GM21529 (cell line): ENCODE measurements around the gene CTNNA3.
A peak's percentile ranks its signal among the peaks of the same experiment; 100 is the strongest.

ENCODE experiments used
- ATAC-seq: cut with Tn5 transposase; IDR thresholded peaks from one replicate; pipeline ENCODE4 v1.9.1; 2021; ENCODE audit not compliant: unreplicated experiment

CTNNA3 gene

DNA sequence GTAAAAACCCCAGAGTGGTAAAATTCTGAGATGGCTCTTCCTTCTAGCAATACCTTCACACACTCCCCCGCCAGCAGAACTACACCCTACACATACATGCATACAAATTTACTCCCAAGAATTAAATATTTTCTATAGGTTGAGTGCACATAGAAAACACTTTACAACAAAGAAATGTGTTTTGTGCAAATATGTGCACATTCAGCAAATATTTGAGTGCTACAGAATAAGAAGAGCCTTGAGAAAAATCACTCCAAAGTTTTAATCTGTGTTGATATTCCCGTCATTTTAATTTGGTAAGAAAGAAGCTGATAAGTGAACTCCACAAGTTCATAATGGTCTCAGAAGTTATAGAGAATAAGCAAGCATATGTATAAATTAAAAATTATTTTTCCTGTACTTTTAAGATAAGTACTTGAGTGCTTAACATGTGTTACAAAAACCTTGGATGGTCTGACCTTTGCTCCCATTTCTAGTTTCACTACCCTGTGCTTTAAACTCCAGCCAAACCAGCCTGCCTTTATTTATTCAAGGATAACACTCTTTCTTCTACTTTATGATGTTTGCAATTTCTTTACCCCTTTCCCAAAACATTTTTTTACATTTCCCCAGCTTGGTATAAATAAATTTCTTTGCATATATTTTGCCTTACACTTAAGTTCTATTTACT, 1503.7 kb downstream of the CTNNA3 start:
- no peak for ATAC-seq

DNA sequence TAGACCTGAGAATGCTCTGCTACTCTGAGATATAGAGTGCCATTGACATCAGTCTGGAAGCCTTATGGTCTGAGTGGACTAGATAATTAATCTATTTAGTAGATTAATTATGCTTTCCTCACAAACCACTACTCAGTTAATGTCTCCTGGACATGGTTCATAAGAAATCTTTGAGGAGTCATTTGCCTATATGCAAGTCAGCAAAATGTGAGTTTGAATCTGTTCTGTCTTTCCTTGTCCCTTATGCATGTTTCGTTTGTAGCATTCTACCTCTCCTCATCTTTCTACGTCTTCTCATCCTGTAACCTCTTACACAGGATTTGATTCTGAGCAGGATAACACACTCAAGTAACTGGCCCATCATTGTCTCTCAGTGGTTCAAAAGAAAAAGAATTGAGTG, 1505.6 kb downstream of the CTNNA3 start:
- no peak for ATAC-seq

DNA sequence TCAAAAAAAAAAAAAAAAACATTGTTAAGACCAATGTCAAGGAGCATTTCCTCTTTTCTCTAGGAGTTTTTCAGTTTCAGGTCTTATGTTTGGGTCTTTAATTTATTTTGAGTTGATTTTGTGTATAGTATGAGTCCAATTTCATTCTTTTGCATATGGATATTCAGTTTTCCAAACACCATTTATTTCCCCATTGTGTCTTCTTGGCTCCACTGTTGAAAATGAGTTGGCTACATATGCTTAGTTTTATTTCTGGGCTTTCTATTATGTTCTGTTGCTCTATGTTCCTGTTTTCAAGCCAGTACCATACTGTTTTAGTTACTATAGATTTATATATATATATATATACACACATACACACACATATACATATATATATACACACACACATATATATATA, 1506.7 kb downstream of the CTNNA3 start:
- ATAC-seq, result no peak

DNA sequence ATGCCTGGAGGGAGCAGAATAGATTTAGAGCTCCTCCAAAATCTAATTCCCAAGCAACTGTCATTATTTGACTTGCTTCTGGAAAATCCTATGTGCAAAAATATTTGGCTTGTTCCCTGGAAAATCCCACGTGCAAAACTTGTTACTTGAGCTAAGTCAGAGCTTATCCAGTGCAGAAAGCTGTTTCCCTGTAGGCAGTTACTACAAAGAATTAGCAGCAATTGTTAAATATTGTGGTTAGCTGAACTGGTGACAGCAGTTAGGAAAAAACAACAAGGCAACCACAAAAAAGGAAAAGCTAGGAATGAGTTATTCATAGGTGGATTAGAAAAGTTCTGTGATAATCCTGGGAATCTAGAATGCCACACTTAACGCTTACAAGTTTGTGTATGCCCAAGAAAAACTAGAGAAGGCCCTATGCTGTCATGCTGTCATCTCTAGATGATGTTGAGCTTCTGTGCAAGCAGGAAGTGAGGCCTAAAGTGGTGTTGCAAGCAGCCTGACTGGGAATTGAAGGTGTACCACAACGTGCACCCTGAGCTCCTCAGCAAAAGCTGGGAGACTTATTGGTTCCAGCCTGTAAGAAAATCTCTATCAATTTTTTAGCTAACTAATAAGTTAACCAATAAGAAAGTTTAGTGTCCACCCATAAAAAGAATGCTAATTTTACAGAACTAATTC, 1508.8 kb downstream of the CTNNA3 start:
- no peak for ATAC-seq

- ATAC-seq, result no peak
These were observed 1513.0 kb downstream of the CTNNA3 start for GRCh38 chr10:66183028-66183427.

DNA sequence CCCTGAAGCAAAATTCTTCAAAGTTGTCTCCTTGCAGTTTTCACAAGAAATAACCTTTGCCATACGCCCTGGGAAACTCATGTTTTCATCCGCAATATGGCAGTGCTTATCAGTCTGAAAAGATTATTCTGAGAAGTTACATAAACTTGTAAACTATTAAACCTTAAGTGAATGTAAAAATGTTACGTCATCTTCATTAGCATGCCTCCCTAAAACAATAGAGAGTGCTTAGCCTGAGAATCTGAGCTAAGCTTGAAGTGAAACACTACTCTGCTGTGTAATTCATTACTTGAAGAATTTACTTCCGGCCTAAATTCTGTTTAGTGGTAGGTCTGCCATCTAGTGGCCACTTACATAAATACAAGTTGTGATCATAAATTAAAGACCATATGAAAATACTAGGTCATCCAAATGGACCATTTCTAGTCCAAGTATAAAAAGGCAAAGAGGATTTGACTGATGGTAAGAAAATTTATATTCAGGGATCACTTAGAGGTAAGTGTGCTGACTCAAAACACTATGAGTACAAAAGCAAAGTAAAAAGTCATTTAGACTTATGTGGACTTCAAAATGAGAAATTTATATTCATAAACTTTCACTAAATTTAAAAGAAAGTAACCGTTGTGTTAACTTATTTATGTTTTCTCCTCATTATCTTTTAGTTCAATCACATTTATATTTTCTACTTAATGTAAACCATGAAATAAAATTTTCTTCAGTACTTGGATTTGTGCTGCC, 1515.2 kb downstream of the CTNNA3 start:
- ATAC-seq, result peak; percentile 84

GRCh38 chr10:66180021-66180420, 1516.0 kb downstream of the CTNNA3 start:
- ATAC-seq, result no peak

DNA sequence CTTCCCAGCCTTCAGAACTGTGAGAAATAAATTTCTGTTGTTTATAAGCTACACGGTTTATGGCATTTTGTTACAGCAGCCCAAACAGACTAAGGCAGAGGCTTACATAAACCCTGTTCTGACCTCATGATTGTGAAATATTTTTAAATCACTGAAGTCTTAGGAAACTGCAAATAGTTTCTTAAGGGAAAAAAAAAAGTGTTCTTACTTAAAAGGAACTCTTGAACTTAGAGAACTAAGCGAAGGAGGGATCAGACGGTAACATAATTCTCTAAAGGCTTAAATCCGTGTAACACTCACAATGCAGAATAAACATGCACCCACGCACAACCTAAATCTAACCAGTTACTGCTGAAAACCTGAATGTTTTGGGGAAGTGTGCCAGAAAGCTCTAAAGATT, 1519.2 kb downstream of the CTNNA3 start:
- ATAC-seq, result no peak

- ATAC-seq, result no peak
These were observed 1528.2 kb downstream of the CTNNA3 start for GRCh38 chr10:66167816-66168215.

DNA sequence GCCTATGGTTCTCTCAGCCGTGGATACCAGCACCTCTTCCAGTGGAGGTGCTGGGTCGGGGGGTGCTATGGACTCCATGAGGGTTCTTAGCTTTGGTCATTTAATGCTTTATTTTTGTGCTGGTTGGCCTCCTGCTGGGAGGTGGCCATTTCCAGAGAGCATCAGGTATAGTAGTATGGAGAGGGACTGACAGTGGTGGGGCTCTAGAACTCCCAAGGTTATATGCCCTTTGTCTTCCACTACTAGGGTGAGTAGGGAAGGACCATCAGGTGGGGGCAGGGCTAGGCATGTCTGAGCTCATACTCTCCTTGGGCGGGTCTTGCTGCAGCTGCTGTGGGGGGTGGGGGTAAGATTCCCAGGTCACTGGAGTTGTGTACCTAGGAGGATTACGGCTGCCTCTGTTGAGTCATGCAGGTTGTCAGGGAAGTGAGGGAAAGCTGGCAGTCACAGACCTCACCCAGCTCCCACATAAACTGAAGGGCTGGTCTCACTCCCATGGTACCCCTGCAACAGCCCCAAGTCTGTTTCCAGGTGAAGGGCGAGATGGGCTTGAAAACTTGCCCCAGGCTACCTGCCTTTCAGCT, 1533.3 kb downstream of the CTNNA3 start:
- ATAC-seq, result no peak

DNA sequence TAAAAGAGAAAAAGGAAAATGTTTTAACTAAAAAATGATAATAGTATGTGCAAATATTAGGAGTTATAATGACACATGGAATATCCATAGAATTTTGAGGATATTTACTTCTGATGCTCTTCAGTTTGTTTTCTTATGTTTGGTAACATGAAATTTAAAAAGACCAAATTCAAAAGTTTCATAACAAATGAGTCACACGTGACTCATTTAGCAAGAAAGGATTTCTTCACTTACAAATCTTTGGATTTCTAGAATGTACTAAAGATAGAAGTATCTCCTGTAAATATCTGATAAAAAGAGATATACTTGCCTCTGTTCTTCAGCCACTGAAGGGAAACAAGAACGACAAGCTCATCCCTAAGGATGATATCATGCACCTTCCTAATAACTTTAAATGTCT, 1544.6 kb downstream of the CTNNA3 start:
- ATAC-seq, result no peak

DNA sequence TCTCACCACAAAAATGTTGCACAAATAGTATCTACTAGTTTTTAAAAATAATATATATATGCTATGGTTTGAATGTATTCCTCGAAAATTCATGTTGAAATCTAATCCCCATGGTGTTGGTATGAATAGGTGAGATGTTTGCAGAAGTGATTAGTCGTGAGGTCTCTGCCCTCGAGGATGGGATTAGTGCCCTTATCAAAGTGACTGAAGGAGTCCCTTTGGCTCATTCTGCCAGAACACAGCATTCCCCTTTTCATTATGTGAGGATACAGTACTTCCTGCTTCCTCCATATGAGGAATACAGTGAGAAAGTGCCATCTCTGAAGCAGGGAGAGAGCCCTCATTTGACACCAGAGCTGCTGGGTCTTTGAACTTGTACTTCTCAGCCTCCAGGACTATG, 1547.7 kb downstream of the CTNNA3 start:
- ATAC-seq, result no peak

GRCh38 chr10:66144016-66144415, 1552.0 kb downstream of the CTNNA3 start:
- ATAC-seq, result no peak

DNA sequence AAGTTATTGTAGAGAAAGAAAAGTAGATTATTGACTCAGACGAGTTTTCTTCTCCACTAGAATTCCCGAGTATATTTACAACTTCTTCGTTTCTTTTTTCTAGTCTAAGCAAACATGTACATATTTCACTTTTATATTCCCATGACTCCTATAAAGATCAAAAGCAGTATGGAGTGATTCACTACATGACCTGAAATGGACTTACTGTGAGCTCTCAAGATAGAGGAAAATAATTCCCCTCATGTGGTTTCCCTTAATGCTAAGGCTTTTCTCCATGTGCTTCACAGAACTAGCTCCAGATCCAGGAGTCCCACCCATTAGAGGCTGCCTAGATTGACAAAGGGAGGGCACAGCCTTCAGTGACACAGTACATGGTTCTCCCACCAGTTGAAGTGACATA, 1593.2 kb downstream of the CTNNA3 start:
- ATAC-seq, result no peak

GRCh38 chr10:66098595-66099480, 1597.2 kb downstream of the CTNNA3 start:
- no peak for ATAC-seq

DNA sequence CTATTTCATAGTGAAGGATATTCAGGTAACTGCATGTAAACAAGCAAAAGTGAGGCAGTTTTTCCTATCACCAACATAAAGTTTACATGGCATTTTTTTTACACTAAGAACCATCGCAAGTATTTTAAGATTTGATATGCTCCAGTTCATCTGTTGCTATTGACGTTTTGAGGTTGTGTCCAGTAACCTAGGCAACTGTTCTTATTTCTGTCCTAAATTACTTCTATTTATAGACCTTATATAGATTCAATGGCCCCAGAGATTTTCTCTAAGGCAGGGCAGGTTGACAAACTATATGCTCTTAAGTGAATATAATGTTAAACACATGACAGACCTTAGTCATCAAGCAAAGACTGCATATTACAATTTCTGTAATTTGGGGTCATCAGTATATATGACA, 1600.4 kb downstream of the CTNNA3 start:
- ATAC-seq, result no peak

DNA sequence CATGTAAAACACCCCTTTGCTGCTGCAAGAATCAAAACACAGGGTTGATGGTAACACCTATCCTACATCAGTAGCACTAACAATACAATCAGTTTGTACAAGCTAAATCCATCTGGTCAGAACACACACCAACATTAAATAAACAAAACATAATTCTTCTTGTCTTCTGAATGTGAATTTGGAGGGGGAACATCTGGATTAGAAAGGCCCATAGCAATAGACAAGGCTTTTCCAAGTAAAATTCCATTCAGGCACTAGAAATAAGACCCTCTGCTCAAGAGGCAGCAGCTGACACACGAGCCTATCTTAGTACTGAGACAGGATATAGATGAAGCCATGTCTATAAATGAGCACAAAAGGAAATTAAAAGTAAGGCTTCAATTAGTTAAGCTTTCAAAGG, 1610.1 kb downstream of the CTNNA3 start:
- ATAC-seq, result no peak

DNA sequence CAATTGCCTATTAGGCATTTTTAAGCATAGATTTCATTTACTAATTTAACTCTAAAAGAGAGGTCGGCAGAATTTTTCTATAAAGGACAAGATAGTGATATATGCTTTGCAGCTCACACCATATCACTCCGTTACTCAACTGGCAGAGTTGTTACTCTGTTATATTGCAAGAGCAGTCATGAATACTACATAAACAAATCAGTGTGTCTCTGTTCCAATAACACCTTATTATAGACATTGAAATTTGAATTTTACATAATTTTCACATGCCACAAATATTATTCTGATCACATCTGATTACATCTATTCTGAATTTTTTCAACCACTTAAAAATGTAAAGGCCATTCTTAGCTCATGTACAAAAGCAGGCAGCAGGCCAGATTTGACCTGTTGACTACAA, 1624.1 kb downstream of the CTNNA3 start:
- ATAC-seq, result no peak

- ATAC-seq, result no peak
These were observed 1637.4 kb downstream of the CTNNA3 start for GRCh38 chr10:66058594-66058993.

DNA sequence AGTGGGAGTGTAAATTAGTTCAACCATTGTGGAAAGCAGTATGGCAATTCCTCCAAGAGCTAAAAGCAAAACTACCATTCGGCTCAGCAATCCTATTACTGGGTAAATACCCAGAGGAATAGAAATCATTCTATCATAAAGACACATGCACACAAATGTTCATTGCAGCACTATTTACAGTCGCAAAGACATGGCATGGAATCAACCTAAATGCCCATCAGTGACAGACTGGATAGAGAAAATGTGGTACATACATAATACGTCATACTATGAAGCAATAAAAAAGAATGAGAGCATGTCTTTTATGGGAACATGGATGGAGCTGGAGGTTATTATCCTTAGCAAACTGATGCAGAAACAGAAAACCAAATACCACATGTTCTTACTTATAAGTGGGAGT, 1646.7 kb downstream of the CTNNA3 start:
- ATAC-seq, result no peak

GRCh38 chr10:66045859-66046258, 1650.1 kb downstream of the CTNNA3 start:
- ATAC-seq, result no peak
